OCI-LY7 (cell line): ENCODE results near the gene MIB2.

Experiments used
- CTCF ChIP-seq: fragments of 200-600 bp; sonication (generic); conservative IDR thresholded peaks from 2 replicates; pipeline ENCODE4 v1.5.1; 2014; ENCODE audit warnings: mild to moderate bottlenecking, antibody characterized with exemption, low read length, moderate library complexity, mixed read lengths
- EZH2phosphoT487 ChIP-seq: fragments of 200-600 bp; sonication (generic); IDR thresholded peaks from 2 replicates; pipeline ENCODE4 v1.6.1; 2018; ENCODE audit warnings: low read depth, borderline replicate concordance, mild to moderate bottlenecking, mixed run types, antibody characterized with exemption, low read length, moderate library complexity, mixed read lengths

- TF ChIP-seq CTCF (no peak), EZH2phosphoT487 (no peak)
Observed at GRCh38 chr1:1610796-1611195, 4.5 kb upstream of the MIB2 start.
